Left lung (tissue), 10 donors: Measurements from ENCODE around the gene CHI3L1. TPM values are rescaled to one million over a fixed set of nuclear protein-coding genes. Genes with fewer than 3 reads are reported as not detected.

Source experiments
- ATAC-seq: fragments of 200-7000 bp; cut with Tn5 transposase; one replicate; pipeline ENCODE4 v1.9.1; 2020; ENCODE audit warnings: moderate library complexity
- DNase-seq, 4 donors: peaks; one replicate each; pipeline ENCODE4 v3.0.0-alpha.2; 2013 to 2020
- H3K27ac ChIP-seq, 2 donors: fragments of 200-600 bp; sonication (generic) in 1 of 2; one replicate each; pipeline versions ENCODE4 v1.5.0 to v1.8.0; 2020 to 2021
- H3K27me3 ChIP-seq, 2 donors: fragments of 200-600 bp; sonication (generic) in 1 of 2; one replicate each; pipeline versions ENCODE4 v1.5.0 to v1.8.0; 2020 to 2021
- H3K36me3 ChIP-seq, 2 donors: fragments of 200-600 bp; sonication (generic) in 1 of 2; one replicate each; pipeline versions ENCODE4 v1.5.0 to v1.8.0; 2020 to 2021
- H3K4me1 ChIP-seq, 2 donors: fragments of 200-600 bp; one replicate each; pipeline ENCODE4 v1.8.0; 2021
- H3K4me3 ChIP-seq, 2 donors: fragments of 200-600 bp; sonication (generic) in 1 of 2; one replicate each; pipeline versions ENCODE4 v1.5.0 to v1.8.0; 2020 to 2021; ENCODE audit warnings: mild to moderate bottlenecking in 1 of 2
- H3K9me3 ChIP-seq, 2 donors: fragments of 200-600 bp; sonication (generic) in 1 of 2; one replicate each; pipeline versions ENCODE4 v1.5.0 to v1.8.0; 2020 to 2021
- intact Hi-C, 2 donors: fragments of 100-400 bp; cut with DNase I; formaldehyde crosslinking; loops; one replicate each; pipeline versions ENCODE4 v1.11.2 to v1.14.2; 2022
- polyA plus RNA-seq, 6 donors: library from polyadenylated mRNA; unstranded; fragments of 120-200 nt; gene quantifications; one replicate each; pipeline ENCODE4 v1.2.1, GENCODE V29; 2013; ENCODE audit not compliant: insufficient read length in 6 of 6
- total RNA-seq, 2 donors: library from RNA; stranded (reverse); fragmentation: NEBNext Ultra II Directional; extraction: Animal tissue kit (Norgen Biotek cat#: 25700); gene quantifications; one replicate each; pipeline ENCODE4 v1.2.1, GENCODE V29; 2021
- TF ChIP-seq, protein P1 (sequence below), 2 donors: fragments of 200-600 bp; sonication (generic) in 1 of 2; IDR thresholded peaks; one replicate each; pipeline versions ENCODE4 v1.5.0 to v1.8.0; 2021; ENCODE audit warnings: antibody characterized with exemption in 2 of 2
- donor health status: DM: no; HTN: yes; CAD: no.
- donor health status: DM: no; HTN: no; CAD: no.

Gene CHI3L1
- total and polyA plus RNA-seq, 8 donors = 0.44 to 74.9 (median 1.3) TPM

DNA sequence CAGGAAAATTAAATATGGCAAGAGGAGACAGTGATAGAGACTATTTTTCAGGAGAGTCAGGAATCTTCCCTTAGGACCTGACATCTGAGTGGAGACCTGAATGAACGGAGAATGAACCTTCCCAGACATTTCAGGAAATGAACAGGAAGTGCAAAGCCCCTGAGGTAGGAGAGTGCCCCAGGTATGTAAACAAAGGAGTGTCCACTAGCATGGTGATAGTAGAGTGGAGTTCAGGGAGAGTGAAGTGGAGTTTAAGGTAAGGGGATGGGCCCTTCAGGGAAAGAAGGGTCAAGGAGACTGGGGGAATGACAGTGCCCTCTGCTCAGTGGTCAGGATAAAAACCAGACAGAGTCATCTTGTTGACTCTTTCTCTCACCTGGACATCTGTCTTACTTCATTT, 30.2 kb downstream of the CHI3L1 start:
- intact Hi-C loops = no loop called here
- Histone ChIP-seq H3K27me3 (peaks cover 0 to 13% of the 10 kb centered on the region in 2 donors), H3K4me3 (no peak overlapping the region), H3K36me3 (no peaks in the 10 kb centered on the region), H3K9me3 (no peaks in the 10 kb centered on the region), H3K27ac (no peak overlapping the region), H3K4me1 (peaks cover 7 to 13% of the 10 kb centered on the region in 2 donors)
- no peak for DNase-seq
- peak; percentile 23 for ATAC-seq
- TF ChIP-seq, protein P1, sequence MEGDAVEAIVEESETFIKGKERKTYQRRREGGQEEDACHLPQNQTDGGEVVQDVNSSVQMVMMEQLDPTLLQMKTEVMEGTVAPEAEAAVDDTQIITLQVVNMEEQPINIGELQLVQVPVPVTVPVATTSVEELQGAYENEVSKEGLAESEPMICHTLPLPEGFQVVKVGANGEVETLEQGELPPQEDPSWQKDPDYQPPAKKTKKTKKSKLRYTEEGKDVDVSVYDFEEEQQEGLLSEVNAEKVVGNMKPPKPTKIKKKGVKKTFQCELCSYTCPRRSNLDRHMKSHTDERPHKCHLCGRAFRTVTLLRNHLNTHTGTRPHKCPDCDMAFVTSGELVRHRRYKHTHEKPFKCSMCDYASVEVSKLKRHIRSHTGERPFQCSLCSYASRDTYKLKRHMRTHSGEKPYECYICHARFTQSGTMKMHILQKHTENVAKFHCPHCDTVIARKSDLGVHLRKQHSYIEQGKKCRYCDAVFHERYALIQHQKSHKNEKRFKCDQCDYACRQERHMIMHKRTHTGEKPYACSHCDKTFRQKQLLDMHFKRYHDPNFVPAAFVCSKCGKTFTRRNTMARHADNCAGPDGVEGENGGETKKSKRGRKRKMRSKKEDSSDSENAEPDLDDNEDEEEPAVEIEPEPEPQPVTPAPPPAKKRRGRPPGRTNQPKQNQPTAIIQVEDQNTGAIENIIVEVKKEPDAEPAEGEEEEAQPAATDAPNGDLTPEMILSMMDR (IDR thresholded peaks at IDR 0.05) = no peak

DNA sequence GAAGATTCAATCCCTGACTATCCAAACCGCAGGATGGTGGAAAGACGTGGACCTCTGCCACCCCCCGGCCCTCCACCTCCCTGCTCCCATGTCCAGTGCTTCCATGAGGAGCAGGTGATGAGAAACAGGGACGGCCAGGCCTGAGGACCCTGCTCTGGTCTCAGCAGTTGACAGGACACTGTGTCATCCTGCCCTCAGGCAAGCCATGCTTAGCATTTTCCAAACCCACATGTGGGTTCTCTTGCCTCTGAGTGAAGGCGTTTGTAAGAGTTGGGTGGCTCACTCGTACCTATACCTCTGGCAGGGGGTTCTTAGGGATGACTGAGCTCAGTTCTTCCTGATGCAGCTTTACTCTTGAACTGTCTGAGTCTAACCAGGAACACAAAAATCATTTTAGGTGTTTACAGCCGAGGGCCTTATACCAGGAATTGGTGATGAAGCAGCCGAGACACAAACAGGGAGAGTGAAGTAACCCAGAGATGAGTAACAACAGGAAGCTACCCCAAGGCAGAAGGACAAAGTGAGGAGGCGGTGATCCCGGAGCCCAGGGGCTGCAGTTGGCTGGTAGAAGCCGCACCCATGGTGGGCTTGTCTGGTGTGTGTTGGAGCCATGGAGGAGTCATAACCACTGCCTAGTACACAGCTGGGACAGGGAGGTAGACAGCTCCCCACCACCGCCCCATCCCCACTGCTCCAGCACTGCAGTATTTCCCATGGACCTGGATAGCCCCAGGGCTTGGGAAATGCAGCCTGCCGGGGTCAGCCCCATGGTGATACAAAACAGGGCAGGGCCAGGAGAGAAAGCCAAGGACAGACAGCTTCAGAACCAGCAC, 32.3 kb downstream of the CHI3L1 start:
- TF ChIP-seq, protein P1 (IDR thresholded peaks at IDR 0.05) = no peak
- peaks cover 0 to 5% of the 10 kb centered on the region in 2 donors for H3K27me3 ChIP-seq
- no peaks in the 10 kb centered on the region for H3K9me3 ChIP-seq
- H3K4me3 ChIP-seq = no peak overlapping the region
- H3K36me3 ChIP-seq = no peaks in the 10 kb centered on the region
- peaks cover 7 to 13% of the 10 kb centered on the region in 2 donors for H3K4me1 ChIP-seq
- H3K27ac ChIP-seq = no peak overlapping the region
- DNase-seq = no peak
- intact Hi-C loops = no loop called here
- ATAC-seq = peak; percentile 8

DNA sequence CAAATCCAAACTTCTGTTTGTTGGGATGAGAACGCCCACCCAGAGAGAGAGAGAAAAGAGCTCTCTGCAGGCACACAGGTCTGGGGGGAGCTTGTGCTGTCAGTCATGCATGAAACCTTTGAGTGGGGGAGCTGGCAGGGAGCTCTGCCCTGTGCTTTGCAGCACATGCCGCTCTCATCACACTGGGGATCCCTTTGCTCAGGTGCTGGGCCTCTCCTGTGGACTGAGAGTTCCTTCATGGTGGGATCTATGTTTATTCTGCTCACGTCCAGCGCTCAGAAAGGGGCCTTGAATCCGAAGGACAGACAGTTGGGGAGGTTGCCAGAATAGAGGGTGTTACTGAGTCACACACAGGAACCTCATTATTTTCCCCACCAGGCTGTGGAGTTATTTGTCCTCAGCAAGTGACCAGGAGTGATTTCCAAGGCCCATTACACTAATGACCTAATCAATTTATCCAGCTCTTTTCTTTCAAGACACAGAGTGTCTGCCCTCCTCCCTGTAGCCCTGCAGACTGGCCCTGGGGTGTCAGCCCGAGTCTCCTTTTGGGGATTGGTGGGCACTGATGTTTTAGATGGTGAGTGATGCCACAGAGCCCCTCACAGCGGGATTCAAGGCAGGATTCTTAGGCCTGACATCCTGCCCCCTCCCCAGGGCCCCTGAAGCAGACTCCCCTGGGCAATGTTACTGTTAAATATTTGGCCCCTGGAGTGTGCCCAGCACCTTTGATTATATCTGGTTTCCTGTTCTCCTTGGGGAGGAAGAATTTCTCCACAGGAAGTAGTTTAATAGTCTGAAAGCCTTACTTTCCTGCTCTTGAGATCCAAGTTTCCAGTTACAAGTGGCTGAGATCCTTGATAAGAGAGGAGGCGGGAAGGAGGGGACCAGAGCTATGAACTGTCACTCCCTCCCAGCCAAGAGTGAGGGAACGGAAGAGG, 33.2 kb downstream of the CHI3L1 start:
- peaks cover 7 to 13% of the 10 kb centered on the region in 2 donors for H3K4me1 ChIP-seq
- no peaks in the 10 kb centered on the region for H3K9me3 ChIP-seq
- intact Hi-C loops = no loop called here
- TF ChIP-seq, protein P1 (IDR thresholded peaks at IDR 0.05) = no peak
- H3K27ac ChIP-seq = no peak overlapping the region
- DNase-seq (no peak), ATAC-seq (peak; percentile 57)
- no peak overlapping the region for H3K4me3 ChIP-seq
- no peaks in the 10 kb centered on the region for H3K36me3 ChIP-seq
- H3K27me3 ChIP-seq = peaks cover 0 to 5% of the 10 kb centered on the region in 2 donors

DNA sequence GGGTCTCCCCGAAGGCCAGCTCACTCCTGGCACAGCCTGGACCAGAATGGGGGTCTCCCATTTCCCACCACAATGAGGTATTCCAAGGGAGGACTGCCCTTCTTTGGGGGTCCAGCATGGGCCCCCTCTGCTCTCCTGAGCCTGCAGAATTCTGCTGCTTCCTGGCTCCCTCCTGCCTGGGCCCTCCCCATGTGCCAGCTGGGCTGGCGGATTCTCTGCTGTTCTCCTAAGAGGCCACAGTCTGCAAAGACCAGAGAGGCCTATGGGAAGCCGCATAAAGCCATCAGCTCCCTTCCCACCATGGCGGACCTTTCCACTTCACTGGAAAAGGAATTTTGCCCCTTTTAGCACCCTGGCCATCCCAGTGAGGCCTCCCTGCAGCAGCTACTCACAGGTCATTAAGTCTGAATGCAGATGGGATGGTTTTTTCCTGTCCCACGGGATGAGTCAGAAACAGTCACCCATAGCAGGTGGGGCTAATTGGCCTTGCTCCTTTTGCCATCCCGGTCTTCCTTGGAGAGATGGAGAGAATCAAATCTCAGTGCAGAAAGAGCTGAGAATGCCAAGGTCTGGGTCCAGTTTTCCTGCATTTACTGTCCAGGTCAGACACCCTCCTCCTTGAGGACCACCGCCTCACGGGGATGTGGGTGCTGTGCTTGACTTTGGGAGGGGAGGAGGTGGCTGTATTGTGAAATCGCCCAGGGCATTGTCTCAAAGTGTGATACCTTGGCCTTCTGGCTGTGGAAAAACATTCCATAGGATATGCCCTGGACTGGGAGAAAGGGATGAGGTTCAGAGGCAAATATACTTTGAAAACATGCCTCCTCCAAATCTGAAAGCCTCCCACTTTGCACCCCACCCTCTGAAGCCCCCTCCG, 34.1 kb downstream of the CHI3L1 start:
- intact Hi-C loops = no loop called here
- TF ChIP-seq, protein P1 (IDR thresholded peaks at IDR 0.05) = no peak

More for the DNA sequence above, 34.1 kb downstream of the CHI3L1 start:
- ATAC-seq = no peak
- no peak overlapping the region for H3K4me3 ChIP-seq
- H3K4me1 ChIP-seq = peaks cover 7 to 13% of the 10 kb centered on the region in 2 donors
- H3K36me3 ChIP-seq = no peaks in the 10 kb centered on the region
- H3K27me3 ChIP-seq = peaks cover 0 to 5% of the 10 kb centered on the region in 2 donors
- no peak overlapping the region for H3K27ac ChIP-seq
- no peaks in the 10 kb centered on the region for H3K9me3 ChIP-seq
- no peak for DNase-seq
